ENCODE results near the gene TDRD9. TPM values are rescaled to one million over a fixed set of nuclear protein-coding genes. Genes with fewer than 3 reads are reported as not detected.

Gene TDRD9
- total RNA-seq, 1 donor from 2014 or later = not detected

- TF ChIP-seq CTCF (IDR thresholded peaks at IDR 0.05; ENCODE audit: unreplicated experiment) = no peak
- DNase-seq (ENCODE audit: low spot score, unreplicated experiment) = no peak
- H3K27me3 Mint-ChIP-seq = peaks cover 23% of the 10 kb centered on the region
- peaks cover 10% of the 10 kb centered on the region for H3K4me1 Mint-ChIP-seq (ENCODE audit: low read depth)
- no peaks in the 10 kb centered on the region for H3K36me3 Mint-ChIP-seq (ENCODE audit: insufficient read depth)
- peak within 1 kb of the TSS; percentile 6 for H3K27ac Mint-ChIP-seq
- no peaks in the 10 kb centered on the region for H3K9me3 Mint-ChIP-seq (ENCODE audit: low read depth)
- H3K4me3 Mint-ChIP-seq (ENCODE audit: low read depth) = no peak within 1 kb of the TSS
These were observed 157.0 kb downstream of the TDRD9 start, which contains the start of gene ASPG for GRCh38 chr14:104085032-104085888. ASPG (plus strand) TSS chr14:104085700; CDS start chr14:104085771, 71 bp downstream.

- H3K27me3 Mint-ChIP-seq = peaks cover 23% of the 10 kb centered on the region
- no peak for DNase-seq (ENCODE audit: low spot score, unreplicated experiment)
- H3K36me3 Mint-ChIP-seq (ENCODE audit: insufficient read depth) = no peaks in the 10 kb centered on the region
- no peaks in the 10 kb centered on the region for H3K9me3 Mint-ChIP-seq (ENCODE audit: low read depth)
- H3K4me3 Mint-ChIP-seq (ENCODE audit: low read depth) = no peak overlapping the region
- no peak for TF ChIP-seq CTCF (IDR thresholded peaks at IDR 0.05; ENCODE audit: unreplicated experiment)
- H3K4me1 Mint-ChIP-seq (ENCODE audit: low read depth) = peaks cover 10% of the 10 kb centered on the region
- H3K27ac Mint-ChIP-seq = no peak overlapping the region
These were observed 157.6 kb downstream of the TDRD9 start for GRCh38 chr14:104085889-104086201.

- Mint-ChIP-seq H3K4me3 (ENCODE audit: low read depth) (no peak overlapping the region), H3K4me1 (ENCODE audit: low read depth) (peaks cover 10% of the 10 kb centered on the region), H3K27ac (no peak overlapping the region), H3K36me3 (ENCODE audit: insufficient read depth) (no peaks in the 10 kb centered on the region), H3K27me3 (peaks cover 23% of the 10 kb centered on the region), H3K9me3 (ENCODE audit: low read depth) (no peaks in the 10 kb centered on the region)
- no peak for DNase-seq (ENCODE audit: low spot score, unreplicated experiment)
- no peak for TF ChIP-seq CTCF (IDR thresholded peaks at IDR 0.05; ENCODE audit: unreplicated experiment)
These were observed 158.0 kb downstream of the TDRD9 start for GRCh38 chr14:104086210-104086660.

GRCh38 chr14:104086661-104087461 lies 158.6 kb downstream of the TDRD9 start:
- Mint-ChIP-seq H3K27ac (peak overlapping the region; percentile 73), H3K36me3 (ENCODE audit: insufficient read depth) (no peaks in the 10 kb centered on the region), H3K9me3 (ENCODE audit: low read depth) (no peaks in the 10 kb centered on the region), H3K27me3 (peaks cover 23% of the 10 kb centered on the region), H3K4me1 (ENCODE audit: low read depth) (peaks cover 10% of the 10 kb centered on the region), H3K4me3 (ENCODE audit: low read depth) (no peak overlapping the region)
- TF ChIP-seq CTCF (IDR thresholded peaks at IDR 0.05; ENCODE audit: unreplicated experiment) = no peak
- DNase-seq (ENCODE audit: low spot score, unreplicated experiment) = no peak

- peaks cover 10% of the 10 kb centered on the region for H3K4me1 Mint-ChIP-seq (ENCODE audit: low read depth)
- H3K36me3 Mint-ChIP-seq (ENCODE audit: insufficient read depth) = no peaks in the 10 kb centered on the region
- no peaks in the 10 kb centered on the region for H3K9me3 Mint-ChIP-seq (ENCODE audit: low read depth)
- TF ChIP-seq CTCF (IDR thresholded peaks at IDR 0.05; ENCODE audit: unreplicated experiment) = no peak
- DNase-seq (ENCODE audit: low spot score, unreplicated experiment) = no peak
- peak overlapping the region; percentile 73 for H3K27ac Mint-ChIP-seq
- peaks cover 19% of the 10 kb centered on the region for H3K27me3 Mint-ChIP-seq
- no peak overlapping the region for H3K4me3 Mint-ChIP-seq (ENCODE audit: low read depth)
These were observed 159.2 kb downstream of the TDRD9 start for GRCh38 chr14:104087505-104087904.
